ENCODE data around the gene AMBRA1. TPM values are rescaled to one million over a fixed set of nuclear protein-coding genes. Genes with fewer than 3 reads are reported as not detected.

AMBRA1 gene
- total RNA-seq, 1 donor from 2014 or later, result 36.9 TPM

- Mint-ChIP-seq H3K36me3 (ENCODE audit: low read depth, unreplicated experiment) (no peaks in the 10 kb centered on the region), H3K9me3 (ENCODE audit: unreplicated experiment) (no peaks in the 10 kb centered on the region), H3K27ac (ENCODE audit: unreplicated experiment) (no peak overlapping the region), H3K4me1 (ENCODE audit: unreplicated experiment) (peaks cover 5% of the 10 kb centered on the region), H3K27me3 (ENCODE audit: unreplicated experiment) (peaks cover 2% of the 10 kb centered on the region), H3K4me3 (ENCODE audit: unreplicated experiment) (no peak overlapping the region)
- DNase-seq (ENCODE audit: low spot score), result no peak
- no peak for TF ChIP-seq CTCF (IDR thresholded peaks at IDR 0.05; ENCODE audit: unreplicated experiment)
Measured at GRCh38 chr11:46562527-46562926, 31.3 kb downstream of the AMBRA1 start.

- Mint-ChIP-seq H3K36me3 (ENCODE audit: low read depth, unreplicated experiment) (no peaks in the 10 kb centered on the region), H3K27ac (ENCODE audit: unreplicated experiment) (peak overlapping the region; percentile 7), H3K27me3 (ENCODE audit: unreplicated experiment) (no peaks in the 10 kb centered on the region), H3K4me3 (ENCODE audit: unreplicated experiment) (no peak overlapping the region), H3K4me1 (ENCODE audit: unreplicated experiment) (peaks cover 8% of the 10 kb centered on the region), H3K9me3 (ENCODE audit: unreplicated experiment) (no peaks in the 10 kb centered on the region)
- DNase-seq (ENCODE audit: low spot score), result no peak
- TF ChIP-seq CTCF (IDR thresholded peaks at IDR 0.05; ENCODE audit: unreplicated experiment), result no peak
Measured at GRCh38 chr11:46560300-46560991, 33.4 kb downstream of the AMBRA1 start.

- no peak for TF ChIP-seq CTCF (IDR thresholded peaks at IDR 0.05; ENCODE audit: unreplicated experiment)
- peaks cover 14% of the 10 kb centered on the region for H3K4me1 Mint-ChIP-seq (ENCODE audit: unreplicated experiment)
- no peaks in the 10 kb centered on the region for H3K36me3 Mint-ChIP-seq (ENCODE audit: low read depth, unreplicated experiment)
- no peak for DNase-seq (ENCODE audit: low spot score)
- H3K27ac Mint-ChIP-seq (ENCODE audit: unreplicated experiment), result no peak overlapping the region
- H3K4me3 Mint-ChIP-seq (ENCODE audit: unreplicated experiment), result no peak overlapping the region
- no peaks in the 10 kb centered on the region for H3K27me3 Mint-ChIP-seq (ENCODE audit: unreplicated experiment)
- H3K9me3 Mint-ChIP-seq (ENCODE audit: unreplicated experiment), result no peaks in the 10 kb centered on the region
Measured at GRCh38 chr11:46559815-46560214, 34.0 kb downstream of the AMBRA1 start.

- Mint-ChIP-seq H3K4me3 (ENCODE audit: unreplicated experiment) (no peak overlapping the region), H3K36me3 (ENCODE audit: low read depth, unreplicated experiment) (no peaks in the 10 kb centered on the region), H3K27ac (ENCODE audit: unreplicated experiment) (no peak overlapping the region), H3K4me1 (ENCODE audit: unreplicated experiment) (peaks cover 23% of the 10 kb centered on the region), H3K27me3 (ENCODE audit: unreplicated experiment) (no peaks in the 10 kb centered on the region), H3K9me3 (ENCODE audit: unreplicated experiment) (no peaks in the 10 kb centered on the region)
- no peak for DNase-seq (ENCODE audit: low spot score)
- TF ChIP-seq CTCF (IDR thresholded peaks at IDR 0.05; ENCODE audit: unreplicated experiment), result no peak
Measured at GRCh38 chr11:46557684-46558151, 36.1 kb downstream of the AMBRA1 start.

- no peak for DNase-seq (ENCODE audit: low spot score)
- Mint-ChIP-seq H3K36me3 (ENCODE audit: low read depth, unreplicated experiment) (no peaks in the 10 kb centered on the region), H3K27me3 (ENCODE audit: unreplicated experiment) (no peaks in the 10 kb centered on the region), H3K4me1 (ENCODE audit: unreplicated experiment) (peaks cover 22% of the 10 kb centered on the region), H3K9me3 (ENCODE audit: unreplicated experiment) (no peaks in the 10 kb centered on the region), H3K27ac (ENCODE audit: unreplicated experiment) (peak overlapping the region; percentile 95), H3K4me3 (ENCODE audit: unreplicated experiment) (no peak overlapping the region)
- TF ChIP-seq CTCF (IDR thresholded peaks at IDR 0.05; ENCODE audit: unreplicated experiment), result no peak
Measured at GRCh38 chr11:46555267-46556054, 38.4 kb downstream of the AMBRA1 start.
